ENCODE measurements around the gene SMIM21. TPM values are rescaled to one million over a fixed set of nuclear protein-coding genes. Genes with fewer than 3 reads are reported as not detected.

Gene SMIM21
- total RNA-seq, 6 experiments from 2014 or later = not detected

GRCh38 chr18:75405351-75405750, 22.2 kb downstream of the SMIM21 start:
- TF ChIP-seq, protein P1, sequence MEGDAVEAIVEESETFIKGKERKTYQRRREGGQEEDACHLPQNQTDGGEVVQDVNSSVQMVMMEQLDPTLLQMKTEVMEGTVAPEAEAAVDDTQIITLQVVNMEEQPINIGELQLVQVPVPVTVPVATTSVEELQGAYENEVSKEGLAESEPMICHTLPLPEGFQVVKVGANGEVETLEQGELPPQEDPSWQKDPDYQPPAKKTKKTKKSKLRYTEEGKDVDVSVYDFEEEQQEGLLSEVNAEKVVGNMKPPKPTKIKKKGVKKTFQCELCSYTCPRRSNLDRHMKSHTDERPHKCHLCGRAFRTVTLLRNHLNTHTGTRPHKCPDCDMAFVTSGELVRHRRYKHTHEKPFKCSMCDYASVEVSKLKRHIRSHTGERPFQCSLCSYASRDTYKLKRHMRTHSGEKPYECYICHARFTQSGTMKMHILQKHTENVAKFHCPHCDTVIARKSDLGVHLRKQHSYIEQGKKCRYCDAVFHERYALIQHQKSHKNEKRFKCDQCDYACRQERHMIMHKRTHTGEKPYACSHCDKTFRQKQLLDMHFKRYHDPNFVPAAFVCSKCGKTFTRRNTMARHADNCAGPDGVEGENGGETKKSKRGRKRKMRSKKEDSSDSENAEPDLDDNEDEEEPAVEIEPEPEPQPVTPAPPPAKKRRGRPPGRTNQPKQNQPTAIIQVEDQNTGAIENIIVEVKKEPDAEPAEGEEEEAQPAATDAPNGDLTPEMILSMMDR (IDR thresholded peaks at IDR 0.05) = no peak
- no peak for TF ChIP-seq POLR2A (IDR thresholded peaks at IDR 0.05)
- intact Hi-C loops (cut with DNase I) = no loop called here
- no peak for ATAC-seq
- no peak overlapping the region for H3K27ac ChIP-seq
- no peaks in the 10 kb centered on the region for H3K9me3 ChIP-seq
- no peak for DNase-seq
- H3K36me3 ChIP-seq = no peaks in the 10 kb centered on the region
- H3K4me1 ChIP-seq = no peaks in the 10 kb centered on the region
- no peaks in the 10 kb centered on the region for H3K27me3 ChIP-seq
- WGBS (ENCODE audit: insufficient coverage, low coverage, low lambda C conversion rate, missing lambda C conversion rate) = 66% methylated on average over 4 of the region's 4 CpGs
- H3K4me3 ChIP-seq = no peak overlapping the region

DNA sequence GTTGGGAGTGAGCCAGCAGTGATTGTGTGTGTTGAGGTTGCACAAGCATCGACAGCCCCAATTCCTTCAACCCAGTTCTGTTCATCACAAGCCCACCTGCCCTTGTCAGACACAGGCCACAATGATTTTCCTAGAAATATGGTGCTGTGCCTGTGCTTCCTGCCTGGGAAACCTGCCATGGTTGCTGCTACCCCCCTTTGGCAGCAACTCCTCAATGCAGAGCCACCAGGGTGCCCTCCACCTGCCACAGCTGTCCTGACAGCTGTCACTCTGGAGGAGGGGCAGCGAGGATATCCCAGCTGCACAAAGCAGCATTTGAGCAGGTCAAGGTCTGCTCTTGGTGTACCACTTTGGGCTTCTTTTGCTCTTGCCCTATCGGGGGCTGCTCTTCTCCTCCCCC, 27.1 kb downstream of the SMIM21 start:
- Histone ChIP-seq H3K4me1 (no peaks in the 10 kb centered on the region), H3K36me3 (no peaks in the 10 kb centered on the region), H3K27ac (no peak overlapping the region), H3K4me3 (no peak overlapping the region), H3K27me3 (no peaks in the 10 kb centered on the region), H3K9me3 (no peaks in the 10 kb centered on the region)
- 67% methylated on average over 1 of the region's 3 CpGs for WGBS (ENCODE audit: insufficient coverage, low coverage, low lambda C conversion rate, missing lambda C conversion rate)
- intact Hi-C loops (cut with DNase I) = no loop called here
- DNase-seq = no peak
- no peak for ATAC-seq
- no peak for TF ChIP-seq POLR2A (IDR thresholded peaks at IDR 0.05)
- TF ChIP-seq, protein P1 (IDR thresholded peaks at IDR 0.05) = no peak

DNA sequence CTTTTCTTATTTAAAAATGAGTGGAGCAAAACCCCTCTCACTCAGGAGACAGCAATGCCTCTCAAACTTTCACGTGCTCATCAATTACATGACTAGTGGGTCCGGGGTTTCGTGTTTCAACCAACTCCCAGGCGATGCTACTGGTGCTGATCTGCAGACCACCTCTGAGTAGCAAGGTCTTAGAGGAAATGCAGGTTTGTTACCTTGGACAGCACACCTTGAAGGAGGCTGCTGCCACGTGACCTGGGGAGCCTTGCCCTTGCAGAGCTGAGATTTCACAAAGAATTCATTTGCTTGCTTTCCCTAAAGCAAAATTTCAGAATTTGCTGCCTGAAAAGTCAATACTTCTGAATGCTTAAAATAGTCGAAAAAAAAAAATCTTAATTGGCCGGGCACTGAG, 32.4 kb downstream of the SMIM21 start:
- Histone ChIP-seq H3K27ac (no peak overlapping the region), H3K36me3 (no peaks in the 10 kb centered on the region), H3K27me3 (no peaks in the 10 kb centered on the region), H3K4me1 (no peaks in the 10 kb centered on the region), H3K9me3 (no peaks in the 10 kb centered on the region), H3K4me3 (no peak overlapping the region)
- DNase-seq = no peak
- no peak for ATAC-seq
- intact Hi-C loops (cut with DNase I) = no loop called here
- WGBS (ENCODE audit: insufficient coverage, low coverage, low lambda C conversion rate, missing lambda C conversion rate) = 79% methylated on average over 6 of the region's 7 CpGs
- no peak for TF ChIP-seq POLR2A (IDR thresholded peaks at IDR 0.05)
- TF ChIP-seq, protein P1 (IDR thresholded peaks at IDR 0.05) = no peak

DNA sequence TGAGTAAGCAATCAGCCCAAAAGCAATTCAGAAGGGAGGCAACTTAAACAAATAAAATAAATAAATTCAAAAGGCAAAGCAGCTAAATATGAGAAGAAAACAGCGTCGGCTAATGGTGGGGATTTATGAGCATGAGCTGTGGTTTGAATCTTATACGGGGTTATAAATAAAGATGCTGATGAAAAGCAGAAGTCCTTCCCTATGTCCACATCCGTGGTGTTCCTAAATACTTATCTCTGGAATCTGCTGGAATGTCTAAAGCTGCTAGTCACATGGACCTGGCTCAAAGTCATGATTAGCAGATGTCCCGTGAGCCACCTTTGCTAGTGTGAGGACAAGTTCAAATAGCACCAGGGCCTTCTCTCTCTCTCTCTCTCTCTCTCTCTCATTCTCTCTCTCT, 33.8 kb downstream of the SMIM21 start:
- ATAC-seq (no peak), DNase-seq (no peak)
- H3K27me3 ChIP-seq = no peaks in the 10 kb centered on the region
- no peaks in the 10 kb centered on the region for H3K36me3 ChIP-seq
- H3K4me3 ChIP-seq = no peak overlapping the region
- H3K9me3 ChIP-seq = no peaks in the 10 kb centered on the region
- no peak for TF ChIP-seq POLR2A (IDR thresholded peaks at IDR 0.05)
- TF ChIP-seq, protein P1 (IDR thresholded peaks at IDR 0.05) = no peak
- 42% methylated on average over 5 of the region's 5 CpGs for WGBS (ENCODE audit: insufficient coverage, low coverage, low lambda C conversion rate, missing lambda C conversion rate)
- H3K27ac ChIP-seq = no peak overlapping the region
- no peaks in the 10 kb centered on the region for H3K4me1 ChIP-seq
- intact Hi-C loops (cut with DNase I) = no loop called here

GRCh38 chr18:75392226-75392578, 35.3 kb downstream of the SMIM21 start:
- no peak for DNase-seq
- Histone ChIP-seq H3K4me1 (no peaks in the 10 kb centered on the region), H3K27me3 (no peaks in the 10 kb centered on the region), H3K36me3 (no peaks in the 10 kb centered on the region), H3K4me3 (no peak overlapping the region), H3K27ac (no peak overlapping the region), H3K9me3 (no peaks in the 10 kb centered on the region)
- intact Hi-C loops (cut with DNase I) = no loop called here
- TF ChIP-seq, protein P1 (IDR thresholded peaks at IDR 0.05) = no peak
- no peak for TF ChIP-seq POLR2A (IDR thresholded peaks at IDR 0.05)
- no peak for ATAC-seq
- 55% methylated on average over 6 of the region's 10 CpGs for WGBS (ENCODE audit: insufficient coverage, low coverage, low lambda C conversion rate, missing lambda C conversion rate)
